Subcutaneous adipose tissue (tissue), 4 donors: ENCODE data around the gene ZNF181. TPM values are rescaled to one million over a fixed set of nuclear protein-coding genes. Genes with fewer than 3 reads are reported as not detected.

ENCODE experiments used
- CTCF ChIP-seq: fragments of 450-650 bp; IDR thresholded peaks from one replicate; pipeline ENCODE4 v1.5.1; 2016; ENCODE audit warnings: low read depth, mild to moderate bottlenecking, control low read depth, antibody characterized with exemption, moderate library complexity
- total RNA-seq, 4 donors: library from RNA; depleted of rRNA; stranded (reverse); fragments of >200 nt; gene quantifications; one replicate each; pipeline ENCODE4 v1.1.0, GENCODE V29; 2016

ZNF181 gene
- total RNA-seq, 4 donors from 2014 or later = 17.3 to 23.3 (median 21.0) TPM

GRCh38 chr19:34786236-34786635 is 52.2 kb downstream of the ZNF181 start:
- no peak for TF ChIP-seq CTCF

- TF ChIP-seq CTCF = no peak
Measured at GRCh38 chr19:34787059-34787824, 53.2 kb downstream of the ZNF181 start.

- TF ChIP-seq CTCF = no peak
Measured at GRCh38 chr19:34788074-34788473, 54.0 kb downstream of the ZNF181 start.

- no peak for TF ChIP-seq CTCF
Measured at GRCh38 chr19:34793565-34793964, 59.5 kb downstream of the ZNF181 start.

- no peak for TF ChIP-seq CTCF
Measured at GRCh38 chr19:34794066-34794960, 60.3 kb downstream of the ZNF181 start.

Other genes with a start within 250 kb of the ZNF181 start
- 1 to 10 TPM in 3 of 4 donors, under 1 TPM in 1; 0.17 to 3.2 (median 2.1) TPM for gene SCGB2B2, start 57.1 kb upstream of the ZNF181 start, total RNA-seq
- 10 to 100 TPM; 25.7 to 34.1 (median 27.7) TPM for gene ZNF302, start 56.6 kb upstream of the ZNF181 start, total RNA-seq
- gene ZNF599, start 39.0 kb downstream of the ZNF181 start, total RNA-seq = 1 to 10 TPM; 4.1 to 5.8 (median 5.7) TPM
- 1 to 10 TPM; 1.8 to 3.4 (median 2.4) TPM for gene ZNF30, start 192.7 kb downstream of the ZNF181 start, total RNA-seq
- 10 to 100 TPM in 1 of 4 donors, 1 to 10 TPM in 3; 7.3 to 17.3 (median 7.7) TPM for gene ZNF792, start 230.0 kb downstream of the ZNF181 start, total RNA-seq